Measurements from ENCODE around the gene NKAIN4.

DNA sequence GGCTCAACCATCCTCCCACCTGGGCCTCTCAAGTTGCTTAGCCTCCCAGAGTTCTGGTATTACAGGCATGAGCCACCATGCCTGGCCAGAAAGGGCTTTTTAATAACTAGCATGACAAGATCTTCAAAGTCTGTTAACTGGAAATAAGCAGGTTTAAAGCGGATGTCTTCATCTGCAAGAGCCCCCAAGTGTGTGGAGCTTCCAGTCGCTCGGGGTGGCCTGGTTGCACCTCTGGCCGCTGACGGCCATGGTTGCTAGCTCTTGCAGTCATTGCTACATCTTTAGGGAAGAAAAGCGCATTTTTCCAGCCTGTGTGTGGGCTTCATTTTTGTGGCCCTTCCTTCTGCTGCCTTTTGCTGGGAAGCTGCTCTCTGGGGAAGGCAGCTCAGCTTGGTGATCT is 26.1 kb upstream of the NKAIN4 start:
- TF ChIP-seq ZNF274 (IDR thresholded peaks at IDR 0.05; ENCODE audit: low read depth, low read length) (no peak), YY1 (IDR thresholded peaks at IDR 0.05; ENCODE audit: insufficient read depth, insufficient read length) (no peak)

Data from NT2/D1 (cell line).